HCT116 (cell line): ENCODE results near the gene GRAP. TPM values are rescaled to one million over a fixed set of nuclear protein-coding genes. Genes with fewer than 3 reads are reported as not detected.

Experiments
- ATAC-seq: fragments of 200-7000 bp; cut with Tn5 transposase; 2 replicates; pipeline ENCODE4 v1.9.1; 2020; ENCODE audit warnings: mild to moderate bottlenecking, moderate library complexity
- BruUV-seq: library from RNA; stranded (reverse); fragments of 400-500 nt; replicated peaks from 2 replicates; lab custom pipeline; 2021; lab: Mats Ljungman, UMichigan
- CTCF ChIA-PET: fragments of 300-600 bp; sonication (Branson Sonifier 250); formaldehyde crosslinking; loops from one replicate; lab custom pipeline; 2021; ENCODE audit warnings: antibody characterized with exemption; lab: Charles Lee
- POLR2A ChIA-PET: fragments of 300-600, 350-600 bp; sonication (Branson Sonifier 250); formaldehyde crosslinking; loops from one replicate; lab custom pipeline; 2021; ENCODE audit warnings: antibody characterized with exemption; lab: Charles Lee
- RAD21 ChIA-PET, 2 experiments: fragments of 300-600 bp; sonication (Branson Sonifier 250); formaldehyde crosslinking; loops; one replicate each; lab custom pipeline; 2023; ENCODE audit warnings: low total read pairs in 2 of 2; ENCODE audit not compliant: uncharacterized antibody in 2 of 2, unreplicated experiment in 2 of 2, low non-redundant PET in 1 of 2; lab: Charles Lee
- DNase-seq: peaks from one replicate; pipeline ENCODE4 v3.0.0-alpha.2; 2010; ENCODE audit warnings: low read depth, low spot score
- H2AFZ ChIP-seq: fragments of 200-600 bp; shearing (Covaris generic), sonication (generic); 2 replicates; pipeline ENCODE4 v1.6.1; 2017; ENCODE audit warnings: low read depth, mixed run types, mixed read lengths, antibody characterized with exemption, low read length; ENCODE audit not compliant: poor library complexity, severe bottlenecking
- H3K27ac ChIP-seq: 2 replicates; pipeline ENCODE4 v1.5.1; 2012; ENCODE audit warnings: low read depth, low read length
- H3K27me3 ChIP-seq: fragments of 200-600 bp; sonication (generic); 2 replicates; pipeline ENCODE4 v1.6.1; 2016; ENCODE audit warnings: mixed run types, low read length, mixed read lengths; ENCODE audit not compliant: insufficient read depth
- H3K36me3 ChIP-seq, 2 experiments: fragments of 200-500 bp in 1 of 2; fragments of 200-600 bp in 1 of 2; sonication (Bioruptor generic) in 1 of 2; sonication (generic) in 1 of 2; 2 replicates each; pipeline versions ENCODE4 v1.5.1 to v1.6.1; 2014 to 2016; ENCODE audit warnings: low read length in 2 of 2, inconsistent platforms in 1 of 2, mixed read lengths in 1 of 2, mixed run types in 1 of 2; ENCODE audit not compliant: insufficient read depth in 2 of 2, control insufficient read depth in 1 of 2
- H3K4me1 ChIP-seq, 2 experiments: fragments of 200-600 bp in 1 of 2; sonication (generic) in 1 of 2; 2 replicates each; pipeline versions ENCODE4 v1.5.1 to v1.6.1; 2012 to 2017; ENCODE audit warnings: low read length in 2 of 2, inconsistent platforms in 1 of 2, mild to moderate bottlenecking in 1 of 2, mixed read lengths in 1 of 2, mixed run types in 1 of 2, moderate library complexity in 1 of 2; ENCODE audit not compliant: insufficient read depth in 2 of 2, control insufficient read depth in 1 of 2
- H3K4me2 ChIP-seq: fragments of 200-600 bp; sonication (generic); 2 replicates; pipeline ENCODE4 v1.6.1; 2017; ENCODE audit warnings: mixed run types, low read length, mixed read lengths
- H3K4me3 ChIP-seq, 2 experiments: fragments of 200-600 bp in 1 of 2; sonication (generic) in 1 of 2; replicated peaks in 1 of 2; 2 replicates each; pipeline ENCODE4 v1.5.1; 2011 to 2016; ENCODE audit warnings: low read length in 2 of 2, control low read depth in 1 of 2, low read depth in 1 of 2, mild to moderate bottlenecking in 1 of 2, mixed read lengths in 1 of 2, mixed run types in 1 of 2
- H3K79me2 ChIP-seq: fragments of 200-600 bp; sonication (generic); 2 replicates; pipeline ENCODE4 v1.6.1; 2017; ENCODE audit warnings: mild to moderate bottlenecking, mixed run types, low read length, moderate library complexity, mixed read lengths; ENCODE audit not compliant: insufficient read depth
- H3K9ac ChIP-seq: fragments of 200-600 bp; sonication (generic); 2 replicates; pipeline ENCODE4 v1.6.1; 2016; ENCODE audit warnings: low read length, mixed read lengths
- H3K9me2 ChIP-seq: fragments of 200-600 bp; sonication (generic), shearing (Covaris generic); 2 replicates; pipeline ENCODE4 v1.6.1; 2017; ENCODE audit warnings: mixed run types, mild to moderate bottlenecking, moderate library complexity; ENCODE audit not compliant: insufficient read depth
- H3K9me3 ChIP-seq, 2 experiments: fragments of 200-500 bp in 1 of 2; fragments of 200-600 bp in 1 of 2; sonication (Bioruptor generic) in 1 of 2; sonication (generic) in 1 of 2; 2 replicates each; pipeline ENCODE4 v1.6.1; 2014 to 2017; ENCODE audit warnings: low read length in 2 of 2, mixed read lengths in 2 of 2, inconsistent platforms in 1 of 2, low read depth in 1 of 2, mild to moderate bottlenecking in 1 of 2, mixed run types in 1 of 2, moderate library complexity in 1 of 2; ENCODE audit not compliant: control insufficient read depth in 1 of 2, insufficient read depth in 1 of 2
- H4K20me1 ChIP-seq: fragments of 200-600 bp; sonication (generic), shearing (Covaris generic); 2 replicates; pipeline ENCODE4 v1.6.1; 2017; ENCODE audit warnings: mixed run types, mild to moderate bottlenecking, moderate library complexity; ENCODE audit not compliant: insufficient read depth
- CBX3 ChIP-seq: IDR thresholded peaks from 2 replicates; pipeline ENCODE4 v1.6.1; 2012; ENCODE audit warnings: low read depth
- CEBPB ChIP-seq: IDR thresholded peaks from 2 replicates; pipeline ENCODE4 v1.6.1; 2012; ENCODE audit warnings: low read depth
- EGR1 ChIP-seq: IDR thresholded peaks from 2 replicates; pipeline ENCODE4 v1.6.1; 2012; ENCODE audit warnings: low read depth
- ELF1 ChIP-seq: IDR thresholded peaks from 2 replicates; pipeline ENCODE4 v1.6.1; 2012; ENCODE audit warnings: low read depth, borderline replicate concordance
- EZH2 ChIP-seq: fragments of 200-600 bp; sonication (generic); IDR thresholded peaks from 2 replicates; pipeline ENCODE4 v1.6.1; 2017; ENCODE audit warnings: antibody characterized with exemption, mixed run types
- FOSL1 ChIP-seq: IDR thresholded peaks from 2 replicates; pipeline ENCODE4 v1.6.1; 2012; ENCODE audit warnings: low read depth
- JUND ChIP-seq: IDR thresholded peaks from 2 replicates; pipeline ENCODE4 v1.6.1; 2012
- POLR2A ChIP-seq: IDR thresholded peaks from 2 replicates; pipeline ENCODE4 v1.7.0; 2011; ENCODE audit warnings: borderline replicate concordance; ENCODE audit not compliant: insufficient read depth, insufficient read length; ENCODE audit errors: extremely low read depth
- POLR2AphosphoS5 ChIP-seq: IDR thresholded peaks from 2 replicates; pipeline ENCODE4 v1.6.1; 2011; ENCODE audit warnings: mild to moderate bottlenecking, low read depth, low read length, moderate library complexity
- SIN3A ChIP-seq: IDR thresholded peaks from 2 replicates; pipeline ENCODE4 v1.6.1; 2012; ENCODE audit warnings: low read depth
- TCF7L2 ChIP-seq: IDR thresholded peaks from 2 replicates; pipeline ENCODE4 v1.7.0; 2011; ENCODE audit warnings: borderline replicate concordance, inconsistent platforms; ENCODE audit not compliant: insufficient read depth, insufficient read length; ENCODE audit errors: extremely low read depth
- YY1 ChIP-seq: IDR thresholded peaks from 2 replicates; pipeline ENCODE4 v1.6.1; 2011; ENCODE audit warnings: low read length, low read depth, moderate library complexity, mild to moderate bottlenecking; ENCODE audit not compliant: insufficient replicate concordance; ENCODE audit errors: extremely low read depth
- ZFX ChIP-seq: fragments of 450-650 bp; IDR thresholded peaks from 2 replicates; pipeline ENCODE4 v1.6.1; 2017
- intact Hi-C: fragments of 100-400 bp; cut with micrococcal nuclease; formaldehyde crosslinking; loops from 2 replicates; pipeline ENCODE4 v1.10.0; 2022
- total RNA-seq: library from RNA; stranded (reverse); gene quantifications from one replicate; pipeline ENCODE4 v1.2.1, GENCODE V29; 2021; ENCODE audit not compliant: unreplicated experiment
- TF ChIP-seq, protein P1 (sequence below): IDR thresholded peaks from 2 replicates; pipeline ENCODE4 v1.6.1; 2011; ENCODE audit warnings: mild to moderate bottlenecking, low read length, moderate library complexity; ENCODE audit not compliant: insufficient replicate concordance; ENCODE audit errors: extremely low read depth
- TF ChIP-seq, protein P2 (sequence below), 3 experiments: fragments of 200-600 bp in 1 of 3; sonication (generic) in 1 of 3; IDR thresholded peaks in 2 of 3; conservative IDR thresholded peaks in 1 of 3; 2 replicates each; pipeline ENCODE4 v1.5.1; 2012 to 2017; ENCODE audit warnings: low read depth in 2 of 3, low read length in 2 of 3, antibody characterized with exemption in 1 of 3, borderline replicate concordance in 1 of 3, control low read depth in 1 of 3, mild to moderate bottlenecking in 1 of 3, mixed read lengths in 1 of 3, mixed run types in 1 of 3, moderate library complexity in 1 of 3; ENCODE audit not compliant: insufficient read depth in 1 of 3
- TF ChIP-seq, protein P3 (sequence below): IDR thresholded peaks from 2 replicates; pipeline ENCODE4 v1.6.1; 2012
- TF ChIP-seq, protein P4 (sequence below): IDR thresholded peaks from 2 replicates; pipeline ENCODE4 v1.6.1; 2012

Gene GRAP
- total RNA-seq, 1 experiment from 2014 or later = 0.27 TPM

DNA sequence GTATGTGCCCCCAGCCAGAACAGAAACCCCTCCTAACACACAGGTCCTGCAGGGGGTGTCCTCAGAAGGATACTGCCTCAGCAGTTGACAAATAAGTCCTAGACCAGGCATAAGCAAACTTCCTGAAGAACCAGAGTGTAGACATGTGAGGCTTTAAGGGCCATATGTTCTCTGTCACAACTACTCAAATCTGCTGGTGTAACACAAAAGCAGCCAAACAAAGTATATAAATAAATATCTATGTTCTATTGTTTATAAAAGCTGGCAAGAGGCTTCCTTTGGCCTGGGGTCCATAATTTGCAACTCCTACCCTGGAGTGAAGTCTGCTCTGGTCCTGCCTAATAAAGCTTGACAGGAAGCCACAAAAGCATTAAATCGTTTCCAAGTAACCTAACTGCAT is 52.1 kb downstream of the GRAP start:
- no peaks in the 10 kb centered on the region for H3K27me3 ChIP-seq
- H3K9me2 ChIP-seq = no peaks in the 10 kb centered on the region
- no TSS peak for BruUV-seq
- intact Hi-C loops = no loop called here
- ChIA-PET CTCF (no interaction called here), POLR2A (no interaction called here), RAD21 (no interaction called here)
- DNase-seq = no peak
- H2AFZ ChIP-seq = no peak overlapping the region
- ATAC-seq = no peak
- H3K9ac ChIP-seq = no peak overlapping the region
- H3K36me3 ChIP-seq = peaks cover 0 to 29% of the 10 kb centered on the region in 2 experiments; a peak in 3 of 4 replicates
- H3K79me2 ChIP-seq = peaks cover 97% of the 10 kb centered on the region
- H3K27ac ChIP-seq = no peak overlapping the region
- H3K4me2 ChIP-seq = no peak overlapping the region
- TF ChIP-seq POLR2A = no peak
- TF ChIP-seq, protein P1, sequence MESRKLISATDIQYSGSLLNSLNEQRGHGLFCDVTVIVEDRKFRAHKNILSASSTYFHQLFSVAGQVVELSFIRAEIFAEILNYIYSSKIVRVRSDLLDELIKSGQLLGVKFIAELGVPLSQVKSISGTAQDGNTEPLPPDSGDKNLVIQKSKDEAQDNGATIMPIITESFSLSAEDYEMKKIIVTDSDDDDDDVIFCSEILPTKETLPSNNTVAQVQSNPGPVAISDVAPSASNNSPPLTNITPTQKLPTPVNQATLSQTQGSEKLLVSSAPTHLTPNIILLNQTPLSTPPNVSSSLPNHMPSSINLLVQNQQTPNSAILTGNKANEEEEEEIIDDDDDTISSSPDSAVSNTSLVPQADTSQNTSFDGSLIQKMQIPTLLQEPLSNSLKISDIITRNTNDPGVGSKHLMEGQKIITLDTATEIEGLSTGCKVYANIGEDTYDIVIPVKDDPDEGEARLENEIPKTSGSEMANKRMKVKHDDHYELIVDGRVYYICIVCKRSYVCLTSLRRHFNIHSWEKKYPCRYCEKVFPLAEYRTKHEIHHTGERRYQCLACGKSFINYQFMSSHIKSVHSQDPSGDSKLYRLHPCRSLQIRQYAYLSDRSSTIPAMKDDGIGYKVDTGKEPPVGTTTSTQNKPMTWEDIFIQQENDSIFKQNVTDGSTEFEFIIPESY = no peak
- no peak for TF ChIP-seq ZFX
- TF ChIP-seq TCF7L2 = no peak
- TF ChIP-seq, protein P2, sequence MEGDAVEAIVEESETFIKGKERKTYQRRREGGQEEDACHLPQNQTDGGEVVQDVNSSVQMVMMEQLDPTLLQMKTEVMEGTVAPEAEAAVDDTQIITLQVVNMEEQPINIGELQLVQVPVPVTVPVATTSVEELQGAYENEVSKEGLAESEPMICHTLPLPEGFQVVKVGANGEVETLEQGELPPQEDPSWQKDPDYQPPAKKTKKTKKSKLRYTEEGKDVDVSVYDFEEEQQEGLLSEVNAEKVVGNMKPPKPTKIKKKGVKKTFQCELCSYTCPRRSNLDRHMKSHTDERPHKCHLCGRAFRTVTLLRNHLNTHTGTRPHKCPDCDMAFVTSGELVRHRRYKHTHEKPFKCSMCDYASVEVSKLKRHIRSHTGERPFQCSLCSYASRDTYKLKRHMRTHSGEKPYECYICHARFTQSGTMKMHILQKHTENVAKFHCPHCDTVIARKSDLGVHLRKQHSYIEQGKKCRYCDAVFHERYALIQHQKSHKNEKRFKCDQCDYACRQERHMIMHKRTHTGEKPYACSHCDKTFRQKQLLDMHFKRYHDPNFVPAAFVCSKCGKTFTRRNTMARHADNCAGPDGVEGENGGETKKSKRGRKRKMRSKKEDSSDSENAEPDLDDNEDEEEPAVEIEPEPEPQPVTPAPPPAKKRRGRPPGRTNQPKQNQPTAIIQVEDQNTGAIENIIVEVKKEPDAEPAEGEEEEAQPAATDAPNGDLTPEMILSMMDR (IDR thresholded peaks at IDR 0.05 in 2 of 3, conservative IDR thresholded peaks at IDR 0.05 in 1 of 3; ENCODE audit: borderline replicate concordance in 1 of 3, insufficient read depth in 1 of 3, low read depth in 2 of 3, low read length in 2 of 3) = no peak
- TF ChIP-seq CEBPB = no peak
- no peak for TF ChIP-seq YY1
- no peak for TF ChIP-seq CBX3
- TF ChIP-seq JUND = no peak
- no peak for TF ChIP-seq FOSL1
- TF ChIP-seq, protein P3, sequence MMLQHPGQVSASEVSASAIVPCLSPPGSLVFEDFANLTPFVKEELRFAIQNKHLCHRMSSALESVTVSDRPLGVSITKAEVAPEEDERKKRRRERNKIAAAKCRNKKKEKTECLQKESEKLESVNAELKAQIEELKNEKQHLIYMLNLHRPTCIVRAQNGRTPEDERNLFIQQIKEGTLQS = no peak
- no peak for TF ChIP-seq EZH2
- TF ChIP-seq, protein P4, sequence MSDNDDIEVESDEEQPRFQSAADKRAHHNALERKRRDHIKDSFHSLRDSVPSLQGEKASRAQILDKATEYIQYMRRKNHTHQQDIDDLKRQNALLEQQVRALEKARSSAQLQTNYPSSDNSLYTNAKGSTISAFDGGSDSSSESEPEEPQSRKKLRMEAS = no peak
- TF ChIP-seq SIN3A = no peak
- no peak for TF ChIP-seq EGR1
- TF ChIP-seq POLR2AphosphoS5 = no peak
- no peak for TF ChIP-seq ELF1
- H4K20me1 ChIP-seq = no peaks in the 10 kb centered on the region; the same call in 1 of the 2 replicates
- H3K9me3 ChIP-seq = peaks cover 0 to 5% of the 10 kb centered on the region in 2 experiments; a peak in 2 of 4 replicates
- H3K4me3 ChIP-seq = no peak overlapping the region
- H3K4me1 ChIP-seq = no peaks in the 10 kb centered on the region
